Calu3 (cell line): Measurements from ENCODE around the gene ZNF414. TPM values are rescaled to one million over a fixed set of nuclear protein-coding genes. Genes with fewer than 3 reads are reported as not detected.

Experiments used
- BruUV-seq: library from RNA; stranded (reverse); fragments of 400-500 nt; replicated peaks from 2 replicates; lab custom pipeline; 2021; lab: Mats Ljungman, UMichigan
- CTCF ChIA-PET: fragments of 300-600 bp; sonication (Branson Sonifier 250); formaldehyde crosslinking; loops from one replicate; lab custom pipeline; 2022; ENCODE audit warnings: antibody characterized with exemption; lab: Charles Lee
- DNase-seq: peaks from one replicate; pipeline ENCODE4 v3.0.0; 2022
- H3K27ac Mint-ChIP-seq: one replicate; pipeline ENCODE4 v1.8.0; 2022; ENCODE audit warnings: mixed read lengths; ENCODE audit not compliant: unreplicated experiment
- H3K27me3 Mint-ChIP-seq: one replicate; pipeline ENCODE4 v1.8.0; 2022; ENCODE audit warnings: mixed read lengths; ENCODE audit not compliant: unreplicated experiment
- H3K36me3 Mint-ChIP-seq: one replicate; pipeline ENCODE4 v1.8.0; 2022; ENCODE audit warnings: mild to moderate bottlenecking, moderate library complexity, mixed read lengths; ENCODE audit not compliant: insufficient read depth, unreplicated experiment
- H3K4me1 Mint-ChIP-seq: one replicate; pipeline ENCODE4 v1.8.0; 2022; ENCODE audit warnings: mild to moderate bottlenecking, low read depth, mixed read lengths; ENCODE audit not compliant: unreplicated experiment
- H3K4me3 Mint-ChIP-seq: one replicate; pipeline ENCODE4 v1.8.0; 2022; ENCODE audit warnings: mild to moderate bottlenecking, low read depth, moderate library complexity, mixed read lengths; ENCODE audit not compliant: unreplicated experiment
- H3K9me3 Mint-ChIP-seq: one replicate; pipeline ENCODE4 v1.8.0; 2022; ENCODE audit warnings: low read depth, mixed read lengths; ENCODE audit not compliant: unreplicated experiment
- intact Hi-C: fragments of 100-400 bp; cut with micrococcal nuclease; formaldehyde crosslinking; loops from one replicate; pipeline ENCODE4 v1.10.0; 2022; ENCODE audit not compliant: unreplicated experiment
- total RNA-seq: library from RNA; stranded (reverse); gene quantifications from 2 replicates; pipeline ENCODE4 v1.2.3, GENCODE V29; 2022
- TF ChIP-seq, protein P1 (sequence below): fragments of 200-600 bp; IDR thresholded peaks from one replicate; pipeline ENCODE4 v1.8.0; 2022; ENCODE audit warnings: antibody characterized with exemption; ENCODE audit not compliant: unreplicated experiment

The ZNF414 gene
- total RNA-seq, 1 experiment from 2014 or later = 8.7 TPM

DNA sequence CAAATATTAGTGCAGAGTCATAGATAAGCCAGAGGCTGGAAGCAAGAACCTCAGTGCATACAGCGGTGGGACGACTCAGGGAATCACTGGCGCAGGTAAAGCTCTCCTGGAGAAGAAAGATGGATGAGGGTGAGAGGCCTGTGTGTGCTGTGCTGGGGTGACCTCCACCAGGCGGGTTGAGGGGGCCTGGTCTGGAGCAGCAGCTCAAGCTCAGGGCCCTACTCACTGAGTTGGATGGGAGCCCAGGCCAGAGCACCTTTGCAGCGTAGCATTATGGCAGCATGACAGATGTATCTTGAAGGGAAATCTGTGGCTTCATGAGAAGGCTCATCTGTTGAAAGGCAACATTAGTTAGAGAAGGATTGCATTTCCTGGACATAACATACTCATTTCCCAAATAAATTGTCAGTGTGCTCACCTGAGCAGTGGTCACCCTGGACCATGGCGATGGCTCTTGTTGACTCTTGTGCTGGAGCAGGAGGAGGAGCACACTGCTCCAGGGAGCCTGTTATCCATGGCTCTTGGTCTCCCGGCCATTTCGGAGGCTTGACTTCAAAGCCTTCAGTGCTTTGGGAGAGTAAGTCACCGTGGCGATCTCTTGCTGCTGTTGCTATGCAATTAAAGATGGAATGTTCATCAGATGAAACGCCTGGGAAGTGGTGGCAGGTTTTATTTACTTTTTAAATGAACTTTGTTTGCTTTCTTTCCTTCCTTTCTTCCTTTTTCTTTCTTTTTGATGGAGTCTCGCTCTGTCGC, 44.2 kb downstream of the ZNF414 start:
- no peaks in the 10 kb centered on the region for H3K4me1 Mint-ChIP-seq
- H3K27me3 Mint-ChIP-seq = no peaks in the 10 kb centered on the region
- no peak overlapping the region for H3K4me3 Mint-ChIP-seq
- BruUV-seq = no TSS peak
- TF ChIP-seq, protein P1, sequence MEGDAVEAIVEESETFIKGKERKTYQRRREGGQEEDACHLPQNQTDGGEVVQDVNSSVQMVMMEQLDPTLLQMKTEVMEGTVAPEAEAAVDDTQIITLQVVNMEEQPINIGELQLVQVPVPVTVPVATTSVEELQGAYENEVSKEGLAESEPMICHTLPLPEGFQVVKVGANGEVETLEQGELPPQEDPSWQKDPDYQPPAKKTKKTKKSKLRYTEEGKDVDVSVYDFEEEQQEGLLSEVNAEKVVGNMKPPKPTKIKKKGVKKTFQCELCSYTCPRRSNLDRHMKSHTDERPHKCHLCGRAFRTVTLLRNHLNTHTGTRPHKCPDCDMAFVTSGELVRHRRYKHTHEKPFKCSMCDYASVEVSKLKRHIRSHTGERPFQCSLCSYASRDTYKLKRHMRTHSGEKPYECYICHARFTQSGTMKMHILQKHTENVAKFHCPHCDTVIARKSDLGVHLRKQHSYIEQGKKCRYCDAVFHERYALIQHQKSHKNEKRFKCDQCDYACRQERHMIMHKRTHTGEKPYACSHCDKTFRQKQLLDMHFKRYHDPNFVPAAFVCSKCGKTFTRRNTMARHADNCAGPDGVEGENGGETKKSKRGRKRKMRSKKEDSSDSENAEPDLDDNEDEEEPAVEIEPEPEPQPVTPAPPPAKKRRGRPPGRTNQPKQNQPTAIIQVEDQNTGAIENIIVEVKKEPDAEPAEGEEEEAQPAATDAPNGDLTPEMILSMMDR = no peak
- H3K27ac Mint-ChIP-seq = no peak overlapping the region
- intact Hi-C loops = no loop called here
- no peak for DNase-seq
- CTCF ChIA-PET = interaction anchor here (0.6 kb wide), 1 partner anchor 138 kb away, joined by 8 read pairs; no protein-coding TSS in a partner anchor
- H3K9me3 Mint-ChIP-seq = no peaks in the 10 kb centered on the region
- peaks cover 60% of the 10 kb centered on the region for H3K36me3 Mint-ChIP-seq

DNA sequence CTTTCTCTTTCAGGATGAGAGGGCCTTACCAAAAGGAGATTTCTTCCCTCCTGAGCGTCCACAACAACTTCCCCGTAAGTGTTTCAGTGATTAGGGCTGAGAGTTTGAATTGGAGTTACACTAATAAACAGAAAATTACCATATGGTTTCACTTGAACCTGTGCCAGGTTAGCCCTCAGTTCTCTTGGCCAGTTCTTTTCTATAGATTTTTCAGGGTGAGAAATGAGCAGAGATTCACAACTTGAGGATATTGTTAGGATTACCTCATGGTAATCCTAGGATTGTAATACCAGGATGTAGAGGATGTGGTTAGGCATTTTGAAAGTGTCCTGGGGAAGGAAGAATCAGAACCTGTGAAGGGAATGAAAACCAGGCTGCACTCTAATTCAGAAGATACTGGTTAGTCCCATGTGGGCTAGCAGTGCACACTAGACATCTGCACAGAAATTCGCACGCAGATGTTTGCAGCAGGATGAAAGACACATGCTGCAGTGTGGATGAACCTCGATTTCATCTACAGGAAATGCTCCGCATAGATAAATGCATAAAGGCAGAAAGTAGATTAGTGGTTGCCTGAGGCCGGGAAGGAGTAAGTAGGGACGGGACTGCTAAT, 45.1 kb downstream of the ZNF414 start:
- no peak overlapping the region for H3K4me3 Mint-ChIP-seq
- TF ChIP-seq, protein P1 = no peak
- H3K9me3 Mint-ChIP-seq = no peaks in the 10 kb centered on the region
- no peak for DNase-seq
- H3K36me3 Mint-ChIP-seq = peaks cover 60% of the 10 kb centered on the region
- H3K4me1 Mint-ChIP-seq = no peaks in the 10 kb centered on the region
- no peak overlapping the region for H3K27ac Mint-ChIP-seq
- no peaks in the 10 kb centered on the region for H3K27me3 Mint-ChIP-seq
- intact Hi-C loops = no loop called here
- CTCF ChIA-PET = interaction anchor here (0.6 kb wide), 1 partner anchor 137 kb away, joined by 8 read pairs; no protein-coding TSS in a partner anchor
- BruUV-seq = no TSS peak

DNA sequence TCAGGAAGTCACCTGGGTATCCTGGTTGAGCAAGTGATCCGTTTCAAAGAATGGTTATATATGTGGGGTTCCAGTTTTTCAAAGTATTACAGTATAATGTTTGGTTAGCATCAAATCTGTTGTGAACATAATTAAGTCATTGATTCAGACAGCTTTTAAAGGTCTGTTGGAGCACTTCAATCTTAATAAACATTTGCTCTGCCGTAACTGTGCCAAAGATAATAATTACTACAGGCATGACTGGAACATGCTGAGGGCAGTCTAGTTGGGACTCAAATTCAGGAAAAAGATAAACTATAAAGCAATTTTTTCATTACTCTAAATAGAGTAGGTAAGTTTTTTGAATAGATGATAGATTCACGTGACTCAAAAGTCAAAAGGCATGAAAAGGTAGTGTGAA, 45.8 kb downstream of the ZNF414 start:
- H3K27me3 Mint-ChIP-seq = no peaks in the 10 kb centered on the region
- intact Hi-C loops = no loop called here
- H3K9me3 Mint-ChIP-seq = no peaks in the 10 kb centered on the region
- peaks cover 65% of the 10 kb centered on the region for H3K36me3 Mint-ChIP-seq
- peaks cover 3% of the 10 kb centered on the region for H3K4me1 Mint-ChIP-seq
- CTCF ChIA-PET = no interaction called here
- no peak overlapping the region for H3K27ac Mint-ChIP-seq
- TF ChIP-seq, protein P1 = no peak
- no peak for DNase-seq
- no TSS peak for BruUV-seq
- no peak overlapping the region for H3K4me3 Mint-ChIP-seq

DNA sequence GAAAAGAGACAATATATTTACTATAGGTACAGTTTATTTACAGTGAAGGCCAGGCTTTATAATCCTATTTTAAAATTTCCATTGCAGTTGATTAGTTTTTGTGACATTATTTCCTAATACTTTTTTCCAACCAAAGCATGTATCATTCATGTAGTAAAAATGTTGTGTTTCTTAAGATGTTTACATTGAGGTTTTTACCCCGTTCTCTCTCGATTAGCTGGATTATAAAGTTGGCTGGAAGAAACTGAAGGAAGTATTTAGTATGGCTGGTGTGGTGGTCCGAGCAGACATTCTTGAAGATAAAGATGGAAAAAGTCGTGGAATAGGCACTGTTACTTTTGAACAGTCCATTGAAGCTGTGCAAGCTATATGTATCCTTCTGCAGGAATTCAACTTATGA, 47.9 kb downstream of the ZNF414 start:
- Mint-ChIP-seq H3K36me3 (peaks cover 65% of the 10 kb centered on the region), H3K27ac (no peak overlapping the region), H3K4me1 (peaks cover 11% of the 10 kb centered on the region), H3K4me3 (no peak overlapping the region), H3K27me3 (no peaks in the 10 kb centered on the region), H3K9me3 (no peaks in the 10 kb centered on the region)
- BruUV-seq = no TSS peak
- TF ChIP-seq, protein P1 = no peak
- intact Hi-C loops = no loop called here
- DNase-seq = no peak
- CTCF ChIA-PET = interaction anchor here (0.6 kb wide), 1 partner anchor 100 kb away, joined by 9 read pairs; no protein-coding TSS in a partner anchor
